Activated CD4-positive, alpha-beta memory T cell treated with anti-CD3 and anti-CD28 coated beads for 36 hours (primary cell): Measurements from ENCODE around the gene SMAD3. TPM values are rescaled to one million over a fixed set of nuclear protein-coding genes. Genes with fewer than 3 reads are reported as not detected.

Experiments used
- CTCF ChIA-PET: fragments of 350-600 bp; sonication (Branson Sonifier 250); formaldehyde crosslinking; loops from one replicate; lab custom pipeline; 2021; ENCODE audit warnings: antibody characterized with exemption, inconsistent platforms; lab: Charles Lee
- POLR2A ChIA-PET: fragments of 350-600 bp; sonication (Branson Sonifier 250); formaldehyde crosslinking; loops from one replicate; lab custom pipeline; 2021; ENCODE audit warnings: antibody characterized with exemption; lab: Charles Lee
- DNase-seq: peaks from one replicate; pipeline ENCODE4 v3.0.0-alpha.2; 2020
- H3K27ac Mint-ChIP-seq: one replicate; pipeline ENCODE4 v1.8.0; 2021; ENCODE audit warnings: mixed read lengths
- H3K27me3 Mint-ChIP-seq: one replicate; pipeline ENCODE4 v1.8.0; 2021; ENCODE audit warnings: mixed read lengths
- H3K36me3 Mint-ChIP-seq: one replicate; pipeline ENCODE4 v1.8.0; 2021; ENCODE audit warnings: mixed read lengths
- H3K4me1 Mint-ChIP-seq: one replicate; pipeline ENCODE4 v1.8.0; 2021; ENCODE audit warnings: low read depth, mixed read lengths
- H3K4me3 Mint-ChIP-seq: one replicate; pipeline ENCODE4 v1.8.0; 2021; ENCODE audit warnings: mild to moderate bottlenecking, mixed read lengths
- H3K9me3 Mint-ChIP-seq: one replicate; pipeline ENCODE4 v1.8.0; 2021; ENCODE audit warnings: mixed read lengths
- intact Hi-C: fragments of 100-400 bp; cut with micrococcal nuclease; formaldehyde crosslinking; loops from one replicate; pipeline ENCODE4 v1.15.1; 2023
- total RNA-seq, 2 experiments: library from RNA; stranded (reverse); gene quantifications; one replicate each; pipeline ENCODE4 v1.2.3, GENCODE V29; 2021

The SMAD3 gene
- total RNA-seq, 2 experiments from 2014 or later: 50.2 to 50.5 TPM

GRCh38 chr15:67161412-67161811, 96.0 kb downstream of the SMAD3 start:
- CTCF ChIA-PET: interaction anchor here (0.8 kb wide), 1 partner anchor 215 kb away, joined by 3 read pairs; no protein-coding TSS in a partner anchor
- H3K9me3 Mint-ChIP-seq: peaks cover under 1% of the 10 kb centered on the region
- no peaks in the 10 kb centered on the region for H3K27me3 Mint-ChIP-seq
- peaks cover 38% of the 10 kb centered on the region for H3K4me1 Mint-ChIP-seq
- intact Hi-C loops: no loop called here
- DNase-seq: no peak
- peaks cover 15% of the 10 kb centered on the region for H3K36me3 Mint-ChIP-seq
- POLR2A ChIA-PET: no interaction called here
- H3K4me3 Mint-ChIP-seq: no peak overlapping the region
- H3K27ac Mint-ChIP-seq: no peak overlapping the region

DNA sequence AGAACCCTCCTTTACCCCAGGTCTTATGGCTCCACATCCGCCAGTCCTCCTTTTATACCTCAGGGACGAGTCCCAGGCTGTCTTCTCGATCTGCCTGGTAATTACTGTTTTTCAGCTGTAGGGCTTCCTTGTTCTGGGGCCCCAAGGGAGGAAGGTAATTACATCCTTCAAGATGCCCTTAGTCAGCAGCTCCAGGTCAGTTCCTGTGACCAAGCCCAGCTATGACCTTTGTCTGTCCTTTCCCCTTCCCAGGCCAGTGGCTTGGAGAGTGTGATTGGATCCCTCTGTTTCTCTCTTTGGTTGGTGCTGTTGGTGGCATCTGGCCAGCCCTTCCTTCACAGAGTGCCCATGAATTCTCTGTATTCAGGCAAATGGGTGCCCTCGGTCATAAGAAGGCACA, 96.5 kb downstream of the SMAD3 start:
- no peak for DNase-seq
- intact Hi-C loops: no loop called here
- no peaks in the 10 kb centered on the region for H3K9me3 Mint-ChIP-seq
- H3K27ac Mint-ChIP-seq: peak overlapping the region; percentile 15
- POLR2A ChIA-PET: no interaction called here
- H3K27me3 Mint-ChIP-seq: no peaks in the 10 kb centered on the region
- no peak overlapping the region for H3K4me3 Mint-ChIP-seq
- peaks cover 34% of the 10 kb centered on the region for H3K4me1 Mint-ChIP-seq
- H3K36me3 Mint-ChIP-seq: peaks cover 15% of the 10 kb centered on the region
- CTCF ChIA-PET: interaction anchor here (0.8 kb wide), 1 partner anchor 215 kb away, joined by 3 read pairs; no protein-coding TSS in a partner anchor

GRCh38 chr15:67163180-67163579, 97.8 kb downstream of the SMAD3 start:
- ChIA-PET CTCF (no interaction called here), POLR2A (no interaction called here)
- Mint-ChIP-seq H3K27me3 (no peaks in the 10 kb centered on the region), H3K4me1 (peaks cover 21% of the 10 kb centered on the region), H3K36me3 (peaks cover 14% of the 10 kb centered on the region), H3K27ac (no peak overlapping the region), H3K4me3 (no peak overlapping the region), H3K9me3 (no peaks in the 10 kb centered on the region)
- DNase-seq: no peak
- intact Hi-C loops: no loop called here

DNA sequence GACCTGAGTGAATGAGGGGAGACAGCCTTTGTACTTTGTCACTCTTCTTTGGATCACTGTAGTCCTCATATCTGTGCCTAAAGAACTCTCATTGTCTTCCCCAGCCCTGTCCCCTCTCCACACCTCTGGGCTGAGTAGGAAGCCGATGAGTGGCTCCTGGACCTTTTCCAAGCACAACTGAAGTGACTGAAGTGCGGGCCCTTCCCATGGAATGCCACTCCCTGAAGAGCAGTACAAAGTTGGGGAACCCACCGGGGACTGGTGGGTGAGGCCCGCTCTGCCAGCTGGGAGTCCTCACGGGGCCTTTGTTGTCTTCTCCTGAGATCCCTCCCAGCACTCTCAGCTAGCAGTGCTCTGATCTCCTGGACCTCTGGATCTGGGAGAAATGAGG, 99.0 kb downstream of the SMAD3 start:
- intact Hi-C loops: no loop called here
- no peak for DNase-seq
- Mint-ChIP-seq H3K9me3 (no peaks in the 10 kb centered on the region), H3K36me3 (peaks cover 22% of the 10 kb centered on the region), H3K4me3 (no peak overlapping the region), H3K27ac (no peak overlapping the region), H3K27me3 (no peaks in the 10 kb centered on the region), H3K4me1 (peaks cover 26% of the 10 kb centered on the region)
- ChIA-PET POLR2A (no interaction called here), CTCF (interaction anchor here (0.6 kb wide), 1 partner anchor 43 kb away, joined by 4 read pairs; no protein-coding TSS in a partner anchor)

GRCh38 chr15:67164811-67165253, 99.4 kb downstream of the SMAD3 start:
- H3K27ac Mint-ChIP-seq: no peak overlapping the region
- POLR2A ChIA-PET: interaction anchor here (1.2 kb wide), 1 partner anchor 30 kb away, joined by 3 read pairs; no protein-coding TSS in a partner anchor
- no peak for DNase-seq
- H3K4me3 Mint-ChIP-seq: no peak overlapping the region
- H3K36me3 Mint-ChIP-seq: peaks cover 22% of the 10 kb centered on the region
- H3K27me3 Mint-ChIP-seq: no peaks in the 10 kb centered on the region
- peaks cover 24% of the 10 kb centered on the region for H3K4me1 Mint-ChIP-seq
- H3K9me3 Mint-ChIP-seq: no peaks in the 10 kb centered on the region
- intact Hi-C loops: no loop called here
- CTCF ChIA-PET: interaction anchor here (0.6 kb wide), 1 partner anchor 43 kb away, joined by 4 read pairs; no protein-coding TSS in a partner anchor

GRCh38 chr15:67165254-67166253, 100.2 kb downstream of the SMAD3 start:
- ChIA-PET CTCF (no interaction called here), POLR2A (interaction anchor here (1.2 kb wide), 1 partner anchor 31 kb away, joined by 3 read pairs; no protein-coding TSS in a partner anchor)
- peaks cover 27% of the 10 kb centered on the region for H3K36me3 Mint-ChIP-seq
- intact Hi-C loops: no loop called here
- DNase-seq: no peak
- H3K9me3 Mint-ChIP-seq: no peaks in the 10 kb centered on the region
- no peak overlapping the region for H3K4me3 Mint-ChIP-seq
- no peaks in the 10 kb centered on the region for H3K27me3 Mint-ChIP-seq
- no peak overlapping the region for H3K27ac Mint-ChIP-seq
- peaks cover 29% of the 10 kb centered on the region for H3K4me1 Mint-ChIP-seq

DNA sequence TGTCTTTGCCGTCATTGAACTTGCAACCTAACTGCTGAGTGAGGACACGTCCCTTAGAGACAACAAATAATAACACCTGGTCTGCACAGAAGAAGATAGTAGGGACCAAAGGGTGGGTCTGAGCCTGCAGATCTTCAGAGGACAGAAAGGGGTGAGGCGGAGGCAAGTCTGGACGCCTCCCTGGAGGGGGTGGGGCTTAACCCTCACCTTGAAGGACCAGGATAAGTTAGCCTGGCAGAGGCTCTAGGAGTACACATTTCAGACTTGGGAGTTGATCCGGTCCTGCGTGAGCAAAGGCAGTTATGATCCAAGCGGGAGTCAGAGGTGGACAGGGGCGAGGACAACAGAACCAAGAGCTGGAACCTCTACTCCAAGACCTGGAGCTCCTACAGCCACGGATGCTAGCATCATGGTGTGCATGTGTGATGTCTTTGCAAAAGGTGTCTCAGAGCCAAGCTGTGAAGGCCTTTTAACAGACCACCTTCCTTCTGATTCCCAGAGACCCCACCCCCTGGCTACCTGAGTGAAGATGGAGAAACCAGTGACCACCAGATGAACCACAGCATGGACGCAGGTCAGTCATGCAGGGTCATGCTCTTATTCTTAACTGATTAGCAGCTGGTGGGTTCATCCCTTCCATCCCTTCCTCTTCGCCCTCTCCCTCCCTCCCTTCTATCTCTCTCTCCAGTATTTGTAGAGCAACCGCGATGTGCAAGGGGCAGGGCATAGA, 101.0 kb downstream of the SMAD3 start:
- H3K27ac Mint-ChIP-seq: peak overlapping the region; percentile 21
- CTCF ChIA-PET: no interaction called here
- POLR2A ChIA-PET: no interaction called here

DNA sequence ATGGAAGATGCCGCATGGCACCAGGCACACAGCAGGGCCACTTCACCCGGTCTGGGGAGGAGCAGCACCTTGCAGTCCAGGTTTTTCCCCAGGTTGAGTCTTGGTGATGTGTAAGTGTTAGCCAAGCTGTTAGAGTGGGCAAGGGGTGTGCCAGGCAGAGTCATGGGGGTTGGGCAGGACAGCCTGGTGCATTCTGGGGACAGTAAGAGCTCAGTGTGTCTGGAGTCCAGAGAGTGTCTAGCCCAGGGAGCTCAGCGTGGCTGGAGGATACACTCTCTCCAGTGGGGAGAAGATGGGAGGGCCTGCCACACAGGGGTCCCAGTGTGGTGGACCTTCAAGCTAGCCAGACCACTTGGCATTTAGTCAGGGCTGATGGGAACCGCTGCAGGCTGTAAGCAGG, 101.7 kb downstream of the SMAD3 start:
- intact Hi-C loops: no loop called here
- H3K27me3 Mint-ChIP-seq: no peaks in the 10 kb centered on the region
- CTCF ChIA-PET: no interaction called here
- DNase-seq: no peak
- H3K9me3 Mint-ChIP-seq: no peaks in the 10 kb centered on the region
- H3K4me3 Mint-ChIP-seq: no peak overlapping the region
- peaks cover 37% of the 10 kb centered on the region for H3K36me3 Mint-ChIP-seq
- peaks cover 30% of the 10 kb centered on the region for H3K4me1 Mint-ChIP-seq
- H3K27ac Mint-ChIP-seq: peak overlapping the region; percentile 21
- POLR2A ChIA-PET: interaction anchor here (0.6 kb wide), 1 partner anchor 34 kb away, joined by 4 read pairs; no protein-coding TSS in a partner anchor

More for the DNA sequence above, 101.0 kb downstream of the SMAD3 start:
- Mint-ChIP-seq H3K36me3 (peaks cover 35% of the 10 kb centered on the region), H3K4me3 (no peak overlapping the region), H3K4me1 (peaks cover 28% of the 10 kb centered on the region), H3K9me3 (no peaks in the 10 kb centered on the region), H3K27me3 (no peaks in the 10 kb centered on the region)
- no peak for DNase-seq
- intact Hi-C loops: no loop called here

- H3K27ac Mint-ChIP-seq: no peak overlapping the region
- peaks cover 45% of the 10 kb centered on the region for H3K36me3 Mint-ChIP-seq
- H3K4me3 Mint-ChIP-seq: no peak overlapping the region
Measured at GRCh38 chr15:67168694-67169093, 103.3 kb downstream of the SMAD3 start.

GRCh38 chr15:67170143-67170925, 104.9 kb downstream of the SMAD3 start:
- Mint-ChIP-seq H3K4me3 (no peak overlapping the region), H3K36me3 (peaks cover 45% of the 10 kb centered on the region), H3K9me3 (no peaks in the 10 kb centered on the region), H3K27me3 (no peaks in the 10 kb centered on the region), H3K27ac (peak overlapping the region; percentile 64), H3K4me1 (peaks cover 60% of the 10 kb centered on the region)
- ChIA-PET CTCF (no interaction called here), POLR2A (no interaction called here)
- DNase-seq: no peak
- intact Hi-C loops: no loop called here

More at GRCh38 chr15:67168694-67169093, 103.3 kb downstream of the SMAD3 start:
- DNase-seq: no peak
- Mint-ChIP-seq H3K9me3 (no peaks in the 10 kb centered on the region), H3K27me3 (no peaks in the 10 kb centered on the region), H3K4me1 (peaks cover 43% of the 10 kb centered on the region)
- intact Hi-C loops: no loop called here
- POLR2A ChIA-PET: no interaction called here
- CTCF ChIA-PET: no interaction called here

- H3K36me3 Mint-ChIP-seq: peaks cover 47% of the 10 kb centered on the region
- no peaks in the 10 kb centered on the region for H3K9me3 Mint-ChIP-seq
- H3K4me3 Mint-ChIP-seq: no peak overlapping the region
- ChIA-PET POLR2A (no interaction called here), CTCF (no interaction called here)
- peak overlapping the region; percentile 84 for H3K27ac Mint-ChIP-seq
- no peak for DNase-seq
- no peaks in the 10 kb centered on the region for H3K27me3 Mint-ChIP-seq
- intact Hi-C loops: no loop called here
- peaks cover 71% of the 10 kb centered on the region for H3K4me1 Mint-ChIP-seq
Measured at GRCh38 chr15:67171471-67171870, 106.1 kb downstream of the SMAD3 start.
